Lung (tissue), 12 donors: ENCODE measurements around the gene RABL6. TPM values are rescaled to one million over a fixed set of nuclear protein-coding genes. Genes with fewer than 3 reads are reported as not detected.

Experiments
- ATAC-seq: fragments of 200-7000 bp; cut with Tn5 transposase; one replicate; pipeline ENCODE4 v1.9.1; 2020; ENCODE audit warnings: moderate number of reproducible peaks; ENCODE audit not compliant: insufficient read depth, low FRiP score
- DNase-seq, 3 donors: peaks; one replicate each; pipeline ENCODE4 v3.0.0-alpha.2; 2013 to 2017
- H3K27ac ChIP-seq, 2 donors: one replicate each; pipeline ENCODE4 v1.5.1; 2013; ENCODE audit warnings: mild to moderate bottlenecking in 2 of 2, moderate library complexity in 2 of 2, control low read depth in 1 of 2, inconsistent platforms in 1 of 2, low read depth in 1 of 2, low read length in 1 of 2
- H3K27me3 ChIP-seq, 3 donors: one replicate each; pipeline ENCODE4 v1.5.1; 2013; ENCODE audit warnings: low read length in 2 of 3; ENCODE audit not compliant: control insufficient read depth in 3 of 3, insufficient read depth in 3 of 3
- H3K36me3 ChIP-seq, 4 donors: one replicate each; pipeline ENCODE4 v1.5.1; 2013; ENCODE audit warnings: low read length in 4 of 4, mild to moderate bottlenecking in 1 of 4, moderate library complexity in 1 of 4; ENCODE audit not compliant: control insufficient read depth in 4 of 4, insufficient read depth in 4 of 4
- H3K4me1 ChIP-seq, 5 donors: one replicate each; pipeline ENCODE4 v1.5.1; 2013; ENCODE audit warnings: low read length in 5 of 5, mild to moderate bottlenecking in 2 of 5, moderate library complexity in 1 of 5; ENCODE audit not compliant: control insufficient read depth in 5 of 5, insufficient read depth in 5 of 5
- H3K4me3 ChIP-seq: one replicate; pipeline ENCODE4 v1.5.1; 2013; ENCODE audit warnings: mild to moderate bottlenecking, control low read depth, moderate library complexity
- H3K9ac ChIP-seq, 2 donors: one replicate each; pipeline ENCODE4 v1.5.1; 2013; ENCODE audit warnings: low read length in 2 of 2, control low read depth in 1 of 2; ENCODE audit not compliant: insufficient read depth in 1 of 2
- H3K9me3 ChIP-seq, 4 donors: one replicate each; pipeline ENCODE4 v1.5.1; 2013; ENCODE audit warnings: low read length in 3 of 4, mild to moderate bottlenecking in 1 of 4, moderate library complexity in 1 of 4; ENCODE audit not compliant: control insufficient read depth in 4 of 4, insufficient read depth in 3 of 4
- CTCF ChIP-seq: IDR thresholded peaks from 2 replicates; pipeline ENCODE4 v1.5.1; 2012; ENCODE audit warnings: mild to moderate bottlenecking; ENCODE audit errors: control extremely low read depth, extremely low read depth
- WGBS, 2 donors: extraction: QIAGEN DNeasy Blood & Tissue Kit; methylation state at CpG; one replicate each; pipeline ENCODE4 v1.1.7; 2013; 5-methylcytosine and 5-hydroxymethylcytosine counted together
- polyA plus RNA-seq, 2 donors: library from polyadenylated mRNA; stranded (reverse); fragments of 200-250 nt; gene quantifications; one replicate each; pipeline ENCODE4 v1.2.1, GENCODE V29; 2013
- total RNA-seq, 2 donors: library from RNA; depleted of rRNA in 1 of 2; stranded (reverse); fragments of >200 nt in 1 of 2; gene quantifications; one replicate each; pipeline ENCODE4 v1.2.1, GENCODE V29; 2014 to 2021
- donor health status: control.
- donor health status: control.
- donor health status: Bipolar disorder and iron deficiency.
- donor health status: healthy.
- donor health status: DM: yes; HTN: yes; CAD: no.

The RABL6 gene
- total and polyA plus RNA-seq, 4 donors, result 36.4 to 87.8 (median 62.2) TPM

DNA sequence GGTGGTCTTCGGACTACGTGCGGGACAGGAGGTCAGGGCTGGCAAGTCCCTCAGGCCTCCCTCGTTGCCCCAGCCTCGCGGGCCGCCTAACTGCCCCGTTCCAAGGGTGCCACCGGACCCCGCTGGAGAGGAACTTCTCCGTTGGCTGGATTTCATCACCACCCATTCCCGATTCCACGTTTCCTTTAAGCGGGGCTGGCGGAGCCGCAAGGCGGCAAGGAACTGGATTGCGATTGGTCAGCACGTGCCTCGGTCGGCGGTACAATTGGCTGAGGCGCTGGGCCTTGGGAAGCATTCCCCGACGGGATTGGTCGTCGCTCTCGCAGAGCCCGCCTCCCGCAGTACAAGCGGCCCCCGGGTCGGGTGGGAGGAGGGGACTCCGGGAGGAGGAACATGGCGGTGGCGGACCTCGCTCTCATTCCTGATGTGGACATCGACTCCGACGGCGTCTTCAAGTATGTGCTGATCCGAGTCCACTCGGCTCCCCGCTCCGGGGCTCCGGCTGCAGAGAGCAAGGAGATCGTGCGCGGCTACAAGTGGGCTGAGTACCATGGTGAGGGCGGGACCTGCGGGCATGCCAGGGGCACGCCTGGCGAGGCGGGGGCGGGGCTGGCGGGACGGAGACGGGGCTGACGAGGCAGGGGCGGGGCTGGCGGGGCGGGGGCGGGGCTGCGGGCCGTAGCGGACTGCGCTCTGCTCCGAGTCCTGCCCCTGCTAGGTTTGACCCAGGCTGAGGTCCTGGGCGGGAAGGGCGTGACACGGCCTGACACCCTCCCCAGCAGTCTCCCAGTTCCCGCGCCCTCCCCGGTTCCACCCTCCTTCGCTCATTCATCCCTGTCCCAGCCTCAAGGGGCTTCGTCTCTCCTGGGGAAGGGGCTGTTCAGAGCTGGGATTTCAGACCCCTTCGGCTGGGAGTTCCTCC is 41.6 kb downstream of the RABL6 start, which contains the start of gene PHPT1:
Gene PHPT1, plus strand, starts transcription at position 372 of the 922 bp plus-strand sequence. Its CDS starts 22 bp downstream, at position 394.
- peak; percentile 91 for ATAC-seq
- Histone ChIP-seq H3K27me3 (peaks cover 0 to 16% (median 8%) of the 10 kb centered on the region in 3 donors), H3K4me1 (peaks cover 0 to 23% (median 9%) of the 10 kb centered on the region in 5 donors), H3K36me3 (peaks cover 0 to 6% (median 2%) of the 10 kb centered on the region in 4 donors), H3K4me3 (peak within 1 kb of the TSS; percentile 77), H3K27ac (peak within 1 kb of the TSS; percentile 86 to 88), H3K9me3 (peaks cover 0 to 3% (median 0%) of the 10 kb centered on the region in 4 donors), H3K9ac (peak within 1 kb of the TSS; percentile 37 to 61)
- WGBS, 2 donors, result 0 to 1% methylated on average over 62 to 77 of the region's 77 CpGs
- DNase-seq, result peak; percentile 99 to 100 (median 99)
- no peak for TF ChIP-seq CTCF

DNA sequence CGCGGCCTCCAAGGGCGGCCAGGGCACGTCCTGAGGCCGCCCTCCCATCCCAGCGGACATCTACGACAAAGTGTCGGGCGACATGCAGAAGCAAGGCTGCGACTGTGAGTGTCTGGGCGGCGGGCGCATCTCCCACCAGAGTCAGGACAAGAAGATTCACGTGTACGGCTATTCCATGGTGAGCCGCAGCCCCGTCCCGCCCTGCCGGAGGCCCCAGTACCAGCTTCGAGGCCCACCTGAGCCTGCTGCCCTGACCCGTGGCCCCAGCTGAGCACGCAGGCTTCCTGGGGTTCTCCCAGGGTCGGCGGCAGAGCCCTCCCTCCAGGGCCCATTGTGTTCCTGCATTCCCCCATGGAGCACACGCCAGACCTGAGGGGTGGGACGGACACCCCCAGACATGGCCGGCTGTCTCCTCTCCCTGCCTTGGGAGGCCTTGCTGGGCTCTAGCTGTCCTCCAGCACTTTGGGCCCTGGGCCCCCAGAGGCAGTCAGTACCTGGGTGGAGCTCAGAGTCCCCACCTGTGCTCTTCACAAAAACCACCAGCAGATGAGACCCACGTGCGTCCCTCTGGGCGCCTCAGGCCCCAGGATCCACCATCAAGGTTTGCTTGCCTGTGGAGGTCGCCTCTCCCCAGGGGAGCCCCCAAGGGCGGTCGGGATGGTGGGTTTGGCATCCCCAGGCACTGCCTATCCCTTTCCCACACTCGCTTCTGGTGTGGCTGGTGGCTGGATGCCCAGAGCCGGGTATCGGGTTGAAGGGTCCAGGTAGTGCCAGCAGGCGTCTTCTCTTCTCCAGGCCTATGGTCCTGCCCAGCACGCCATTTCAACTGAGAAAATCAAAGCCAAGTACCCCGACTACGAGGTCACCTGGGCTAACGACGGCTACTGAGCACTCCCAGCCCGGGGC is 42.5 kb downstream of the RABL6 start:
- Histone ChIP-seq H3K9me3 (peaks cover 0 to 2% (median 0%) of the 10 kb centered on the region in 4 donors), H3K36me3 (peaks cover 0 to 9% (median 2%) of the 10 kb centered on the region in 4 donors), H3K27ac (peak overlapping the region; percentile 63 to 68), H3K9ac (peak overlapping the region; percentile 37 to 45), H3K4me3 (peak overlapping the region; percentile 54), H3K27me3 (peaks cover 0 to 14% (median 8%) of the 10 kb centered on the region in 3 donors), H3K4me1 (peaks cover 0 to 23% (median 9%) of the 10 kb centered on the region in 5 donors)
- DNase-seq (no peak), ATAC-seq (no peak)
- no peak for TF ChIP-seq CTCF
- 53 to 67% methylated on average over 41 to 43 of the region's 43 CpGs for WGBS, 2 donors

DNA sequence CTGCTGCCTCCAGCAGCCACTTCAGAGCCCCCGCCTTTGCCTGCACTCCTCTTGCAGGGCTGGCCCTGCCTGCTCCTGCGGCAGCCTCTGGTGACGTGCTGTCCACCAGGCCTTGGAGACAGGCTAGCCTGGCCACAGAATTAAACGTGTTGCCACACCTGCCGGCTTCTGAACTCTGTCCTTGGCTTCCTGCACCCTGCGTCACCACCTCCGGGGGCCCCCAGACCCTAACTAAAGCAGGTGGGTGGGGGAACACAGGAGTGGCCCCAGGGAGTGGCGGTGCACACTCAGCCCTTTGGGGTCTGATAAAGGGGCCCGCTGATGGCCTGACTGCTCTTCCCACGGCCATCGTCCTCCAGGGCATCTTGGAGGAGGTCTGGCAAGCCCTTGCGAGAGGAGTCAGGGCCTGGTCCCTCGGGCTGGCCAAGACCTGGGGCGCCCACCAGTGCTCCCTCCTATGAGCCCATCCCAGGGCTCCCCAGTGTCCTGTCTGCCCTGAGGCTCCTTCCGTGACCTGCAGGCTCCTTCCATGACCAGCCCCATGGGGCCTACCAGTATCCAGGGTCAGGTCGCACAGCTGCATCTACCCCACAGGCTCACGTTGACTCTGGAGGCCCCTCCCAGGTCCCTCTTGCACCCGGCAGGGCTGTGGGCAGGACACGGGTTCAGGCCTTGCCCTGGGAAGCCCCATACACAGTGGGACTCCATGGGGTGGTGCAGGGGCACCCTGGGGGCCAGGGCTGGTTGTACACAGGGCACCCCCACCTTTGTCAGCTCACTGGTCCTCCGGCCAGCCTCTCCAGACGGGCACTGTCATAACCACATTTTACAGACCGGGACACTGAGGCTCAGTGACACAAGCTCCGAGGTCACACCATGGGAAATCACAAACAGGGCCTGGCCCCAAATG is 43.4 kb downstream of the RABL6 start:
- DNase-seq (peak in 1 of 3 donors; percentile 11), ATAC-seq (no peak)
- peaks cover 0 to 23% (median 9%) of the 10 kb centered on the region in 5 donors for H3K4me1 ChIP-seq

More for the DNA sequence above, 43.4 kb downstream of the RABL6 start:
- Histone ChIP-seq H3K36me3 (peaks cover 0 to 9% (median 2%) of the 10 kb centered on the region in 4 donors), H3K4me3 (no peak overlapping the region), H3K27me3 (peaks cover 0 to 9% (median 4%) of the 10 kb centered on the region in 3 donors), H3K9me3 (peaks cover 0 to 2% (median 0%) of the 10 kb centered on the region in 4 donors), H3K27ac (no peak overlapping the region), H3K9ac (no peak overlapping the region)
- WGBS, 2 donors, result 88 to 93% methylated on average over 23 of the region's 23 CpGs
- TF ChIP-seq CTCF, result no peak
